Lower leg skin (tissue), 3 donors: Measurements from ENCODE around the gene KLF6.

ENCODE experiments used
- POLR2A ChIP-seq, 2 donors: fragments of 450-650 bp; IDR thresholded peaks; one replicate each; pipeline ENCODE4 v1.6.1; 2016 to 2017; ENCODE audit warnings: antibody characterized with exemption in 2 of 2, mild to moderate bottlenecking in 1 of 2, moderate library complexity in 1 of 2
- TF ChIP-seq, protein P1 (sequence below), 3 donors: fragments of 450-650 bp; IDR thresholded peaks; one replicate each; pipeline ENCODE4 v1.5.1; 2016; ENCODE audit warnings: antibody characterized with exemption in 3 of 3, mild to moderate bottlenecking in 3 of 3, moderate library complexity in 2 of 3

DNA sequence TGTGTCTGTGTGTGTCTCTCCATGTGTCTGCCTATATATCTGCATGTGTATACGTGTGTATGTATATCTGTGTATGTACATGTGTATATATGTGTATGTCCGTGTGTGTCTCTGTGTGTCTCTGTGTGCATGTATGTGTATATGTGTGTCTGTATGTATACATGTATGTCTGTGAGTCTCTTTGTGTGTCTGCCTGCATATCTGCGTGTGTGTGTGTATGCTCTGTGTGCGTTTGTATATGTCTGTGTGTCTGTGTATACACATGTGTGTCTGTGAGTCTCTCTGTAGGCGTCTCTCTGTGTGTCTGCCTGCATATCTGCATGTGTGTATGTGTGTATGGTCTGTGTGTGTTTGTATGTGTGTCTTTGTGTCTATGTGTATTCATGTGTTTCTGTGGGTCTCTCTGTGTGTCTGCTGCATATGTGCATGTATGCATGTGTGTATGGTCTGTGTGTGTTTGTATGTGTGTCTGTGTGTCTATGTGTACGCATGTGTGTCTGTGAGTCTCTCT, 23.7 kb upstream of the KLF6 start:
- TF ChIP-seq, protein P1, sequence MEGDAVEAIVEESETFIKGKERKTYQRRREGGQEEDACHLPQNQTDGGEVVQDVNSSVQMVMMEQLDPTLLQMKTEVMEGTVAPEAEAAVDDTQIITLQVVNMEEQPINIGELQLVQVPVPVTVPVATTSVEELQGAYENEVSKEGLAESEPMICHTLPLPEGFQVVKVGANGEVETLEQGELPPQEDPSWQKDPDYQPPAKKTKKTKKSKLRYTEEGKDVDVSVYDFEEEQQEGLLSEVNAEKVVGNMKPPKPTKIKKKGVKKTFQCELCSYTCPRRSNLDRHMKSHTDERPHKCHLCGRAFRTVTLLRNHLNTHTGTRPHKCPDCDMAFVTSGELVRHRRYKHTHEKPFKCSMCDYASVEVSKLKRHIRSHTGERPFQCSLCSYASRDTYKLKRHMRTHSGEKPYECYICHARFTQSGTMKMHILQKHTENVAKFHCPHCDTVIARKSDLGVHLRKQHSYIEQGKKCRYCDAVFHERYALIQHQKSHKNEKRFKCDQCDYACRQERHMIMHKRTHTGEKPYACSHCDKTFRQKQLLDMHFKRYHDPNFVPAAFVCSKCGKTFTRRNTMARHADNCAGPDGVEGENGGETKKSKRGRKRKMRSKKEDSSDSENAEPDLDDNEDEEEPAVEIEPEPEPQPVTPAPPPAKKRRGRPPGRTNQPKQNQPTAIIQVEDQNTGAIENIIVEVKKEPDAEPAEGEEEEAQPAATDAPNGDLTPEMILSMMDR (IDR thresholded peaks at IDR 0.05), result no peak
- TF ChIP-seq POLR2A (IDR thresholded peaks at IDR 0.05), result no peak
